GM18519 (cell line): ENCODE results near the gene ARL17B.
A peak's percentile ranks its signal among the peaks of the same experiment; 100 is the strongest.
"Not testable (repeated sequence)": the region's sequence is repeated elsewhere in the genome, so short reads cannot be mapped to it uniquely, and the experiment has no call there.

ENCODE experiments used
- ATAC-seq: cut with Tn5 transposase; IDR thresholded peaks from one replicate; pipeline ENCODE4 v1.9.1; 2021; ENCODE audit warnings: mild to moderate bottlenecking, moderate library complexity; ENCODE audit not compliant: unreplicated experiment, low FRiP score

Gene ARL17B

DNA sequence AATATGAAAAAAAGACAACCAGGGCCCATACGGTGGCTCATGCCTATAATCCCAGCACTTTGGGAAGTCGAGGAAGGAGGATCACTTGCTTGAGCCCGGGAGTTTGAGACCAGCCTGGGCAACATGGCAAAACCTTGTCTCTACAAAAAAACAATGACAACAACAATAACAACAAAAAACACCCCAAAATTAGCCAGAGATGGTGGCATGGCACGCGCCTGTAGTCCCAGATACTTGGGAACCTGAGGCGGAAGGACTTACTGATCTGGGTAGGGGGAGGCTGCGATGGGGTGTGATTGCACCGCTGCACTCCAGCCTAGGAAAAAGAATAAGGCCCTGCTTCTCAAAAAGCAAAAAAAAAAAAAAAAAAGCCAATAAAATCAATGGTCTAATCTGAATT lies 69.9 kb downstream of the ARL17B start:
- ATAC-seq, result not testable (repeated sequence)

GRCh38 chr17:46290906-46291546 lies 70.5 kb downstream of the ARL17B start:
- not testable (repeated sequence) for ATAC-seq

DNA sequence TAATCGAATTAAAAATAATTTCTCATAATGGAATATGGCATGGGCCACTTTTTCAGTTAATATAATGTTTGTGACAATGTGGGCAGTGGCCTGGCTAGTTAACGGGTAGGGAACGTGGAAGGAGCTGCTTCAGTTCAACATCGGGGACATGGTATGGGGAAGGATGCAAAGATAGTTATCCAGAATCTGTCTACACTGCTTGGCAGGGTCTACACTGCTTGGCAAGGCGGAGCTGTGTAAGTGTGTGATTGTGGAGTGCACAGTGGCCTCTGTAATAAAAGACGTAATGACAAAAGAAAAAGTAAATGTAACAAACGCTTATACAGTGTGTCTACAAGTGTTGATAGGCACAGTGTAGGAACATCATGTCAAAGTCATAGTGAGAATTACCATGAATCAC lies 74.0 kb downstream of the ARL17B start:
- ATAC-seq, result not testable (repeated sequence)

DNA sequence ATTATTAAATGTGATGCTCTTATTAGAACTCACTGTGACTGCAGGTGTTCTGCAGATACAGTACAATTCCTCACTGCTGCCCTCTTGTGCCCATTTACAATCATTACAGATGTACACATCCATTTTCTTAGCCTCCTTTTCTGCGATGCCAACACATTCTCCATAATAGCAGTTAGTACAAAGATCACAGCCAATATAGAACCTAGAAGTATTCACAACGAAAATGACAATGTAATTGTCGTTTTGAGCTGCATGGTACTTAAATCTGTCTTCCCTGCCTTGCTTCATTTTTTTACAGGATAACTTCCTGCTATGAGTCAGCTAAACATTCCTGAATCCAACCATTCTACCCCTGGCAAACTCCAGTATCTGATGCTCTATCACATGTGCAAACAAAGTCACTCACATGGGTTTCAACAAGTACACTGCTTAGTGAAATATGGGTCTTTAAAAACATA lies 74.8 kb downstream of the ARL17B start:
- not testable (repeated sequence) for ATAC-seq

DNA sequence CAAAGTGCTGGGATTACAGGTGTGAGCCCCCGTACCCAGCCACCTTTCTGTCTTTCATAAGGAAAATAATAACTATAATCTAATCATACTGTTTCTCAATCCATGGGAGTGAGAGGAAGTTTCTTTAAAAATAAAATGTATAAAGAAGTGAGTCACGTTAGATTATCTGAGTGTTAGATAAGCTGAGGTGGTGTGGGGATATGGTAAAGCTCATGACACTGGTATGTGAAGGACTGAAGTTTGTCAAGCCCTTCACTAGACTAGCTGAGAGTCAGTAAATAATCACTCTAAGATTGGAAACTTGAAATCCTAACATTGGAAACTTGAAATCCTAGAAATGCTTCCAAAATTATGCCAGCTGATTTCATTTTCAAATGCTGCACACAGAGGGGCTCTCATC lies 76.1 kb downstream of the ARL17B start:
- not testable (repeated sequence) for ATAC-seq

- ATAC-seq, result not testable (repeated sequence)
Observed at GRCh38 chr17:46284467-46284866, 77.1 kb downstream of the ARL17B start.

DNA sequence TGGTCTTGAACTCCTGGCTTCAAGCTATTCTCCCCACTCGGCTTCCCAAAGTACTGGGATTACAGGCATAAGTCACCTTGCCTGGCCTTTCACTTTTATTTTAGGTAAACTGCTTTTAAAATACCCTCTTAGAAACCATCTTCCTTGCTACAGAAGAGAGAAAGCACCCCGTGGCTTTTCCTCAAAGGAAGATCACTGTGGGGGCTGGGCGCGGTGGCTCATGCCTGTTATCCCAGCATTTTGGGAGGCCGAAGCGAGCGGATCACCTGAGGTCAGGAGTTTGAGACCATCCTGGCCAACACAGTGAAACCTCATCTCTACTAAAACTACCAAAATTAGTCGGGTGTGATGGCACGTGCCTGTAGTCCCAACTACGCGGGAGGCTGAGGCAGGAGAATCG lies 78.9 kb downstream of the ARL17B start:
- ATAC-seq, result not testable (repeated sequence)

- ATAC-seq, result not testable (repeated sequence)
Observed at GRCh38 chr17:46281336-46281735, 80.2 kb downstream of the ARL17B start.

DNA sequence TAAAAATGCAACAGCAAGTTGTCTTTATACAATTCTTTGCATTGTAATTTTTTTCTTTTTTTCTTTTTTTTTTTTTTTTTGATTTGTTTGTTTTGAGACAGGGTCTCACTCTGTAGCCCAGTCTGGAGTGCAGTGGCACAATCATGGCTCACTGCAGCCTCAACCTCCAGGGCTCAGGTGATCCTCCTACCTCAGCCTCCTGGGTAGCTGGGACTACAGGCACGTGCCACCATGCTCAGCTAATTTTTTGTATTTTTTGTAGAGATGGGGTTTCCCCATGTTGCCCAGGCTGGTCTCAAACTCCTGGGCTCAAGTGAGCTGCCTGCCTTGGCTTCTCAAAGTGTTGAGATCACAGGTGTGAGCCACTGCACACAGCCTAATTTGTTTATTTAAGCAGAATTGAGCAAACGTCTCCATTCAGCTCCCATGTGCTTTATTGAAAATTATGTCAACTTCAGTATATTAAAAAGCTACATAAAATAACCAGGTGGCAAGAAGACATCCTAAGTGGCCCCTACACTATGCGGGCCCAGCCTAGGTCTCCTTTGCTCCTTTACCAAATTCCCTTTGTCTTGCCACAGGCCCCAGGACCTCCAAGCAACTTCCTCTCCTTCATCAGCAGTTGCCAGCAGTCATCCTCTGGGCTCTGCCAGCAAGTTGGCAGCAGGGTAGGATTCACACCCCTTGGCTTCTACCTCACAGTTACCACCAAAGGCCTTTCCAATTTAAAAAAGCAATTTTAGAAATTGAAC lies 84.7 kb downstream of the ARL17B start:
- not testable (repeated sequence) for ATAC-seq

GRCh38 chr17:46274238-46274637 lies 87.3 kb downstream of the ARL17B start:
- no peak for ATAC-seq

- no peak for ATAC-seq
Observed at GRCh38 chr17:46273541-46274236, 87.9 kb downstream of the ARL17B start.

- no peak for ATAC-seq
Observed at GRCh38 chr17:46270032-46270431, 91.5 kb downstream of the ARL17B start.

GRCh38 chr17:46266656-46267544 lies 94.7 kb downstream of the ARL17B start:
- peak; percentile 86 for ATAC-seq

DNA sequence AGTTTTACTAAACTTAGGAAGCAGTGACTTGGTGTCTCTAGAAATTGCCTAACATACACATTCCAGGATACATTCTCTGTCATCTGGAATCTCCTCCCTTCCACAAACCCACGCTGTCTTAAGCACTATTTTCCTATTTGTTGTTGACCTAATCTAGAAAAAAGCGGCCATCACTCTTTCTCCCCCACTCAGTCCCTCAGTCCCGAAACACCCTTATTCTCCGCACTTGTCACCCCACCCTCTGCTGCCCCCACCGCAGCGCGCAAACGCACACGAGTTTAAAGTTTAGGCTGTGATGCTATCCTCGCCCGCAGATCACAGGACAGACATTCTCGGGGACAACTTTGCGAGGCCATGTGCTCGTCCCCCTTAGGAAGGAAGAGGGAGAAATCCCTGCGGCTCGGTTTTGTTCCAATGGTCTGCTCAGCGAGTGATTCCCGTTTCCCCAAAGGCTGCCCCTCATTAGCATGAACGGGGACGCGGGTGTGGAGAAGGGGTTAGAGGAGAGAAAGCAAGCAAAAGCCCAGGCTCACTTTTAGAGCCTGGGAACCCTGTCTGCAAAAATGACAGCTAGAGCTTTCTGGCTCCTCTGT lies 95.4 kb downstream of the ARL17B start:
- not testable (repeated sequence) for ATAC-seq

DNA sequence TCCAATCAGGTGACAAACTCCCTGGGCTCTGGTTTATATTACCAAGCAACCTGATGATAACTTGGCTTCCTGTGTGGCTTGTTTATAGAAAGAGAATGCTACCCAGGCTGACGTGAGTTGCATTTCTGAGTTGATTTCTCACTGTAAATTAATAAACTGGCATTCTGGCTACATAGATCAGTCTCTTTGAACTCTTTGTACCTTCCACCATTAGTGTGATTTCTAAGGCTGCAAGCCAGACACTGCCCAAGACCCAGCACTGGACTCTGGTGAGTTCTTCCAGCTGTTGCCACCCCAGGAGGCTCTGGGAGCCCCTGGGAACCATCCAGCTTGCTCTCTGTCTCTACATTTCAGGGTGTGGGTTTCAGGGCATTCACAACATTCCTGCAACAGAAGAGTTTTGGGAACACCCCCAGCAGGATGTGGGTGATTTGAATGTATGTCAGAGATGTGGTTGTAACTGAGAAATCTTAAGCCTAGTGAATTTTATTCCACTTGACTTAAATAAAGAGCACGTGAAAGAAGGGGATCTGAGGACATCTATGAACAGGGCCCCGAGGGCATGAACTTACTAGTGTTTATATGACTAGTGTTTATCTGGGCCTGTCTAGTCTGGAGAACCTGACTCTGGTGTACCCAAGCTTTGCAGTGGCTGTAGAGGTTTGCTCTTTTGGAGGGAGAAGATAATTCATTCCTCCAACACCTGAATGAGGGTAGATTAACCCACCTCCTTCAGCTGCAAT lies 96.9 kb downstream of the ARL17B start:
- no peak for ATAC-seq

DNA sequence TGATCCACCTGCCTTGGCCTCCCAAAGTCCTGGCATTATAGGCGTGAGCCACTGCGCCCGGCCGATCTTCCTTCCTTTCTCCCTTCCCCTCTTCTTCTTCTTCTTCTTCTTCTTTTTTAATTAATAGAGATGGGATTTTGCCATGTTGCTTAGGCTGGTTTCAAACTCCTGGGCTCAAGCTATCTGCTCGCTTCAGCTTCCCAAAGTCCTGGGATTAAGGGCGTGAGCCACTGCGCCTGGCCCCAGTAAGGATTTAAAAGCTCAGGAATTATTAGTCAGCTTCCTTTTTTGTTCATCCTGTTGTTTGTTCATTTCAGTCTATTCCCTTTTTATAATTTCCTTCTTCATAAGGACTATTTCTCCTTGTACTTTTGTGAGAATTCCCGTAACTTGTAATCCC lies 99.3 kb downstream of the ARL17B start:
- ATAC-seq, result no peak

DNA sequence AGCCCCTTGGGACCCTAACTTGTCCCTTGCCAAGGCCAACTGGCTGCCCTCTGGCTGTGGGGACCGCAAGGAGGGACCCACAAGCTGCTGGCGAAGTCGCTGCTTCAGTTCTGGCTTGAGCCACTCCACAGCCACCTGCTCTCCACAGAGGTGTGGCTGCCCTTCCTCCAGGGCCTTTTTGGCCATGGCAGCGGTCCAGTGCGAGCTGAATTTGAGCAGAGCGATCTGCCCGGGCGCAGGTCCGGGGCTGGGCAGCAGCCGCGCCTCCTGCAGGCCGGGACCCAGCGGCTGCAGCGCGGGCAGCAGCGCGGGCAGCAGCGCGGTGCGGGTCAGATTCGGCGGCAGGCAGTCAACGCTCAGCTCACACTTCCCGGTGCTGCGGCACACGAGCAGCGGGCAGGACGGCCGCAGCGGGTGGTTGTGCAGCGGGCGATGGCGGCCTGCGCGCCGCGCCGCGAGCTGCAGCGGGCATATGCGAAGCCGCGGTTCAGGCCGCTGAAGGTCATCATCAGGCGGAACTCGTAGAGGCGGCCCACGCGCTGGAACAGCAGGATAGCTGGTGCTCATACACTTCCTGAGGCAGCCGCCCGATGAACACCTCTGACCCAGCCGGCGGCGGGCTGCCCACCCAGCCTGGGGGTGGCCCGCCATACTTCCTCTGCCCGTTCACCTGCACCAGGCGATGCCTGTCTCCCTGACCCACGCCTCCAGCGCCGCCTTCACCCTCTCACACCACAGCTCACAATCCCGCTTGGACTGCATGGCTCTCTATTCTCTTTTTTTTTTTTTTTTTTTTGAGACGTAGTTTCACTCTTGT lies 101.5 kb downstream of the ARL17B start:
- ATAC-seq, result not testable (repeated sequence)

GRCh38 chr17:46256369-46256768 lies 105.2 kb downstream of the ARL17B start:
- not testable (repeated sequence) for ATAC-seq
